NCI-H1105 (cell line): Measurements from ENCODE around the gene HOXC6.

Experiments used
- DNase-seq: peaks from one replicate; lab custom pipeline; 2025; lab: John Stamatoyannopoulos, UW

The HOXC6 gene

DNA sequence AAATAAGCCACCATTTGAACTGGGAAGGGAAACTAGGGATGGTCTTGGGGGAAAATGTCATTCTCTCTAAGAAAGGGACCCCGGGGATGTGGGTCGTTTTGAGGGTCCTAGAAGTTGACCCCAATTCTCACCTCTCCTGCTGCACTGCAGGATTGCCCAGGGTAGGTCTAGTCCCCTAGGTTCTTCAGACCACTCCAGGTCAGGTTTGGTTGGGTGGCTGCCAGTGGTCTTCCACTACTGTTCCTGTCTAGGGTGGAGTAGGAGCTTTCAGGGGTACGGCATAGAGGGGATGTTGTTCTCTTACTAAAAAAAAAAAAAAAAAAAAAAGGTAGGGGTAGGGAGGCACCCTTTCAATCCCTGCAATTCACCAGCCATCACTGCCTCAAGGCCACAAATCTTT, 12.2 kb upstream of the HOXC6 start:
- DNase-seq = no peak

- DNase-seq = peak; percentile 65
Observed at GRCh38 chr12:54016478-54016964, 11.7 kb upstream of the HOXC6 start.

- DNase-seq = peak; percentile 70
Observed at GRCh38 chr12:54017027-54017788, 11.0 kb upstream of the HOXC6 start.

DNA sequence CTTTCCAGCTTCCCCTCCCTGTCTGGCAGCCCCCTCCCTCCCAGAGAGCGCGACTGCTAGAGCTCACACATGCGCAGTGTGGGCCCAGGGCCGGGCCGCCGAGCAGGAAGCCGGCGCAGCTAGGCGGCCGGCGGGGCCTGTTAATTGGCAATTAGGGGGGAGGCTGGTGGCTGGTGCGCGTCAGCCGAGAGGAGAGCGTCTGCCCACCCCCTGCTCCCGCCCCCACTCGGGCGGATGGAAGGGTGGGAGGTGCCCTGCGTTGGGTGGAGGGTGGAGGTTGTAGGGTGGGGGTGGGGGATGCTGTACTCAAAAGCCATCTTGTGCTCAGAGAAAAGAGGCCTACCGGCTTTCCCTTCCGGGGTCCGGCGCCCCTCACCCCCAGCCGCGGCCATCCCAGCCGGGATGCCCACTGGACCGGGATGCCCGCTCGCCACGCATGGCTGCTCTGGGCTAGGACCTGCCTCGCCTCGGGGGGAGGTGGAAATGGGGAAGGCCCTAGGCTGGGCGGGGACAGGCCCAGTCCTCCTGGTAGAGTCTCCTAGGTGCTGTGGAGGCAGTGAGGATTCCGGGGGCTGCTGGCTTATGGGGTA, 10.3 kb upstream of the HOXC6 start:
- peak; percentile 88 for DNase-seq

- DNase-seq = no peak
Observed at GRCh38 chr12:54018468-54018984, 9.7 kb upstream of the HOXC6 start.

DNA sequence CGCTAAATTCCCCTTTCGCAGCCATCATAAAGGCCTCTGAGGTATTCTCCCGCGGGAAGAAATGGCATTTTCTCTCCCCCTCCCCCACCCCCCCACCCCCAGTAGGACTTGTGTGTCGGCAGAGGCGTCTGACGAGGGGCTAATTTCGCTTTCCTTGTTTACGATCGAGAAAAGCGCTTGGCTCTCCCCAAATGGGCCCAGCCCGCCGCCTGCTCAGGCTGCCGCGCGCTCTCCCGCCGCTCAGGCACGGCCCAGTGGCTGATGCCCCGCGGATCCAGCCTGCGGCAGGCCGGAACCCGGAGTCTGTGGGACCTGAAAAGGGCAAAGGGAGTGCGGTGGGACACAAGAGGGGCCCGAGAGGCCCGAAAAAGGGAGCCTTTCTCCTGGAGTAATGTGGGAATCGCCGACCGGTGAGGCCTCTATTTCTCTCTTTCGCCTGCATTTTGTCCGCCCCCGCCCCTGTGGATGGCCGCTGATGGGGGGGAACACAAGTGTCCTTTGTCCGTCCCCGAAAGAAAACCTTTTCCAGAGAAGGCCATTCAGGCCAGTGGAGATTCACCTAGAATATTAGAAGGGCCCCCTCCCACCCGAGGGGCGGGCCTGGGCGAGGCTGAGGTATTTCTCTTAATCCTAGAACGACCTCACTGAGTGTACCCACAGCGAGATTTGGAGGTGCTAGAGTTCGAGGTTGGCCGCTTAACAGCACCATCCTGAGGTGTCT, 9.0 kb upstream of the HOXC6 start:
- no peak for DNase-seq

GRCh38 chr12:54019924-54020590, 8.2 kb upstream of the HOXC6 start:
- no peak for DNase-seq

GRCh38 chr12:54020591-54021405, 7.4 kb upstream of the HOXC6 start:
- DNase-seq = no peak

DNA sequence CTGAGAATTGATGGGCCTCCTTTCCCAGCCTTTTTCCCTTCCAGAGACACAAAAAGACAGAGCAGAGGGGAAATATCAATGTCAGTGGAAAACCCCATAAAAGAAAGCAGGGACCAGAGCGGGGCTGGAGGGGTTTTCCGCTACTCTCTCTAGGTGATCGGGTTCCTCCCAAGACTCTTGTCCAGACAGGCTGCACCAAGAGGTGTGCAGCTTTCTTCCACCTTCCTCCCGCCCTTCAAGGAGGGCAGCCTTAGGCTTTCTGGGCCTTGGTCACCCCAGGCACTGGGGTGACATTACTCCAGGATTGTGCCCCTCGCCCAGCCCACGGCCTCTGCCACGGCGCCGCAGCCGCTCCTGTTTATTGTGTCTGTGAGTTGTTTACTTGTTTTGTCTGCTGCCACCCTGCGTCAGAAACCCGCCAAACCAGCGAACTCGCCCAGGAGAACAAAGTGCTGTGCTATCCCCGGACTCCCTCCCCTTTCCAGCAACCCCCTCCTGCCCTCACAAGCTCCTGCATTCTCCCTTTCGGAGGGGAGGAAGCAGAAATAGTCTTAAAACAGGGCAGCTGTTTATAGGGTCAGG, 6.7 kb upstream of the HOXC6 start:
- no peak for DNase-seq

- DNase-seq = no peak
Observed at GRCh38 chr12:54022960-54023884, 5.0 kb upstream of the HOXC6 start.

GRCh38 chr12:54024127-54024526, 4.1 kb upstream of the HOXC6 start:
- no peak for DNase-seq

DNA sequence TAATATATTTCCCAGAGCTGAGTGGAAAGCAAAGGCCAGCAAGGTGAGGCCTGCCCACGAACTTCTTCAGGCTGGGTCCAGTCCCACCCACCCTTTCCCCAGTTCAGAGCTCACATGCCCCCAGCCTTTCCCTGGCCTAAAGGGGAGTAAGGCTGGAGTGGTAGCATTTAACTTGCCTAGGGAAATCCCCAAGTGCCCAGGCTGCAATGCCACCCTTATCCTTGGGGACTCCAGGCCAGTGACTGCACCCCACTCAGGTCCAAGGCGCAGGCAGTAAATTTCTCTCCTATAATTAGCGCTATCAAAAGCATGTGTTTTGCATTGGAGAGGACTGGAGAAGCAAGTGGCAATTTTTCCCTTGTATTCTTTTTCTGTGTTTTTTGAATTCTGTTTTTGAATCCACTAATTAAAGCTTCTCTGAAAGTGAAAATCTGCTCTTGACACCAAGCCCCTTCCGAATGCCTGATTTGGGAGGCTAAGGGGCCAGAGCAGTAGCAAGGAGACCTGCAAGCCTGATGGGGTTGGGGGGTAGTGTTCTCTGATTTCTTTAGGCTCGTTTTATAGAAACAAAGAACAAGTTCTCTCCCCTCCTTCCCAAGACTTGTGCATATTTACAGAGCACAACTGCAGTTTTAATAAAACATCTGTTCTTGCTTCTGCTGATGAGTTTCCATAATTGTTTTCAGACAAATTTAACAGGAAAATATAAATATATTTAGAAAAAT, 3.5 kb upstream of the HOXC6 start:
- no peak for DNase-seq

GRCh38 chr12:54025499-54026405, 2.5 kb upstream of the HOXC6 start:
- DNase-seq = no peak

- no peak for DNase-seq
Observed at GRCh38 chr12:54026640-54027441, 1.4 kb upstream of the HOXC6 start.

- DNase-seq = no peak
Observed at GRCh38 chr12:54027442-54027786, 826 bp upstream of the HOXC6 start.

GRCh38 chr12:54029529-54030441, 1.5 kb downstream of the HOXC6 start:
- no peak for DNase-seq
